HFFc6 (cell line): ENCODE results near the gene AUNIP. TPM values are rescaled to one million over a fixed set of nuclear protein-coding genes. Genes with fewer than 3 reads are reported as not detected.

Source experiments
- DNase-seq: peaks from one replicate; pipeline ENCODE4 v3.0.0-alpha.2; 2018
- H3K27ac Mint-ChIP-seq: 2 replicates; pipeline ENCODE4 v1.8.0; 2020; ENCODE audit warnings: mild to moderate bottlenecking, mixed read lengths
- H3K27me3 Mint-ChIP-seq: 2 replicates; pipeline ENCODE4 v1.8.0; 2021; ENCODE audit warnings: mild to moderate bottlenecking, moderate library complexity, mixed read lengths; ENCODE audit not compliant: insufficient read depth
- H3K36me3 Mint-ChIP-seq: 2 replicates; pipeline ENCODE4 v1.8.0; 2021; ENCODE audit warnings: low read depth, mixed read lengths
- H3K4me1 Mint-ChIP-seq: 2 replicates; pipeline ENCODE4 v1.8.0; 2020; ENCODE audit warnings: low read depth, mixed read lengths
- H3K4me3 Mint-ChIP-seq: 2 replicates; pipeline ENCODE4 v1.8.0; 2020; ENCODE audit warnings: mild to moderate bottlenecking, moderate library complexity, mixed read lengths
- H3K9me3 Mint-ChIP-seq: 2 replicates; pipeline ENCODE4 v1.8.0; 2020; ENCODE audit warnings: mild to moderate bottlenecking, mixed read lengths
- total RNA-seq, 6 experiments: library from RNA; stranded (reverse); fragmentation: NEBNext Ultra II Directional; extraction: Animal tissue kit (Norgen Biotek cat#: 25700); gene quantifications; 2 replicates in 1 of 6; 3 replicates in 5 of 6; pipeline ENCODE4 v1.2.3, GENCODE V29; 2021
- TF ChIP-seq, protein P1 (sequence below): fragments of 200-600 bp; sonication (generic); IDR thresholded peaks from 2 replicates; pipeline ENCODE4 v1.5.0; 2021; ENCODE audit warnings: antibody characterized with exemption, mild to moderate bottlenecking

AUNIP gene
- total RNA-seq, 6 experiments from 2014 or later, result 2.4 to 3.6 (median 3.2) TPM

DNA sequence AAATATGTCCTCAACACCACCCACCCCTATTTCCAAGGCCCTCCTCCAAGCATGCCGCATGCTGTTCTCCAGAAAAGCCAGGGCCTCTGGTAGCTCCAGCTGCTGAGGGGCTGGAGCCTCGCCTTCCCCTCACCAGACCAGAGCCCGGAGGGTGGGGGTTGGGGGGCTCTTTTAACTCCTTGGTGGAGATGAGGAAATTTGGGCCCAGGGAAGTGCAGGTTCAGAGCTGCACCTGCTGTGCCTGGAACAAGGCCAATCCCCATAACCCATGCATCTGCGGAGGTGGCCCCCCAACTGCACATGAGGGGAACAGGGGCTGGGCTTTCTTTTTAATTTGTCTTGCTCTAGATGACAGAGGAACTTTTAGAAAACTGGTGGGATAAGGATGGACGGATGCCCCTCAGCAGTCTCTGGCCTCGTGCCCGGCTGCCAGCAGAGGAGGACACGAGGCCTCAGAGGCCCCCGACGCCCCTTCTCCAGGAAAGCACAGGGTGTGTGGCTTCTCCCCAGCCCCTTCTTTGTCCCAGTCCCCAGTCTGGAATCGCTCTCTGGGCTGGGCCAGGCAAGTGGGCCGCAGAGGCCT, 59.8 kb downstream of the AUNIP start:
- peaks cover 35% of the 10 kb centered on the region for H3K4me1 Mint-ChIP-seq
- peak overlapping the region; percentile 39 for H3K4me3 Mint-ChIP-seq
- TF ChIP-seq, protein P1, sequence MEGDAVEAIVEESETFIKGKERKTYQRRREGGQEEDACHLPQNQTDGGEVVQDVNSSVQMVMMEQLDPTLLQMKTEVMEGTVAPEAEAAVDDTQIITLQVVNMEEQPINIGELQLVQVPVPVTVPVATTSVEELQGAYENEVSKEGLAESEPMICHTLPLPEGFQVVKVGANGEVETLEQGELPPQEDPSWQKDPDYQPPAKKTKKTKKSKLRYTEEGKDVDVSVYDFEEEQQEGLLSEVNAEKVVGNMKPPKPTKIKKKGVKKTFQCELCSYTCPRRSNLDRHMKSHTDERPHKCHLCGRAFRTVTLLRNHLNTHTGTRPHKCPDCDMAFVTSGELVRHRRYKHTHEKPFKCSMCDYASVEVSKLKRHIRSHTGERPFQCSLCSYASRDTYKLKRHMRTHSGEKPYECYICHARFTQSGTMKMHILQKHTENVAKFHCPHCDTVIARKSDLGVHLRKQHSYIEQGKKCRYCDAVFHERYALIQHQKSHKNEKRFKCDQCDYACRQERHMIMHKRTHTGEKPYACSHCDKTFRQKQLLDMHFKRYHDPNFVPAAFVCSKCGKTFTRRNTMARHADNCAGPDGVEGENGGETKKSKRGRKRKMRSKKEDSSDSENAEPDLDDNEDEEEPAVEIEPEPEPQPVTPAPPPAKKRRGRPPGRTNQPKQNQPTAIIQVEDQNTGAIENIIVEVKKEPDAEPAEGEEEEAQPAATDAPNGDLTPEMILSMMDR, result no peak
- H3K27ac Mint-ChIP-seq, result peak overlapping the region; percentile 16; the same call in 1 of the 2 replicates
- H3K9me3 Mint-ChIP-seq, result no peaks in the 10 kb centered on the region
- H3K36me3 Mint-ChIP-seq, result no peaks in the 10 kb centered on the region
- DNase-seq, result no peak
- H3K27me3 Mint-ChIP-seq, result peaks cover 8% of the 10 kb centered on the region

DNA sequence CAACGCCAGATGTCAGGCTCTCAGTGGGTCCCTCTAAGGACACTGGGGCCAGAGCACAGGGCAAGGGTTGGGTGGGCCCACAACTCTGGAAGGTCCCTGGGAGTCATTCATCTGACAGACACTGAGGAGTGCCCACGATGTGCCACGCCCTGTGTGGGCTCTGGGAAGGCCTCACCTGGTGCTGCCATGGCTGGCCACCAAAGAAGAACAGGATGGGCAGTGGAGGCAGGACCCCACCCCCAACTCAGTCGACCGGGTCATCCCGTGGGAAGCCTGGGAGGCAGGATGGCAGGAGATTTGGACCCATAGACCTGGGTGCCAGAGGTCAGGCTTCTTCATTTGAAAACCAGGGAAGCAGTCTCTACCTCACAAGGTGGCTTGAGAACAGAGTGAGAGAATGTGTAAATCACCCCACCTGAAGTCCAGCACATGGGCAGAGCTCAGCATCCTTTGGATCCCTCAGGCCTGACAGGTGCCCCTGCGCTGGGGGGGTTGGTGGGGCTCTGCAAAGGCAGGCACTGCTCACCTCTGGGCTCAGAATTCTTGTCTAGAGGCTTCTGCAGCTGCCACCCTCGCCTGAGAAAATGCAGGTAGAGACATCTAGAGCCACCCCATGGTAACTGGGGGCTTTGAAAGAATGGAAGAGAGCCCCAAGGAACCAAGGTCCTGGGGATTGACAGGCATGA, 60.4 kb downstream of the AUNIP start:
- TF ChIP-seq, protein P1, result no peak
- H3K4me1 Mint-ChIP-seq, result peaks cover 30% of the 10 kb centered on the region

DNA sequence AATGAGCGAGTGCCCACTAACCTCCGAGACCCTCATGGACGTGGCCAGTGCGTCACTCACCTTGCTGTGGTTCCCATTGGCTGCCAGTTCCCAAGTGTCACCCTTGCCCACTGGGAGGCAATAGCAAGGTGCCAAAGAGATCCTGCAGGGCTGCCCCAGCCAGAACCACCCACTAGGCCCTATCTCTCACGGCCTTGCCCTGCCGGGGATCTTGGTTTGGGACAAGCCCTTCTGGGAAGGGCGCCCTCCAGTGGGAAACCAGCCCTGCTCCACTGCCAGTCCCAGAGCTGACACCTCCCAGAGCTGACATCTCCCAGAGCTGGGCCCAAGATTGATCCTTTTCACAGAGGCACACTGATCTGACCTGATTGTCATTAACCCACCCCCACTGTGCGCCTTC, 61.3 kb downstream of the AUNIP start:
- Mint-ChIP-seq H3K36me3 (no peaks in the 10 kb centered on the region), H3K9me3 (no peaks in the 10 kb centered on the region), H3K4me3 (no peak overlapping the region), H3K27me3 (peaks cover 17% of the 10 kb centered on the region), H3K27ac (no peak overlapping the region), H3K4me1 (peaks cover 30% of the 10 kb centered on the region)
- TF ChIP-seq, protein P1, result peak; percentile 77
- DNase-seq, result peak; percentile 27

More for the DNA sequence above, 60.4 kb downstream of the AUNIP start:
- 0 out of 2 replicates have a peak overlapping the region, but pooled peaks have one; percentile 48 for H3K4me3 Mint-ChIP-seq
- H3K9me3 Mint-ChIP-seq, result no peaks in the 10 kb centered on the region
- DNase-seq, result no peak
- H3K27ac Mint-ChIP-seq, result no peak overlapping the region
- no peaks in the 10 kb centered on the region for H3K36me3 Mint-ChIP-seq
- H3K27me3 Mint-ChIP-seq, result peaks cover 11% of the 10 kb centered on the region

DNA sequence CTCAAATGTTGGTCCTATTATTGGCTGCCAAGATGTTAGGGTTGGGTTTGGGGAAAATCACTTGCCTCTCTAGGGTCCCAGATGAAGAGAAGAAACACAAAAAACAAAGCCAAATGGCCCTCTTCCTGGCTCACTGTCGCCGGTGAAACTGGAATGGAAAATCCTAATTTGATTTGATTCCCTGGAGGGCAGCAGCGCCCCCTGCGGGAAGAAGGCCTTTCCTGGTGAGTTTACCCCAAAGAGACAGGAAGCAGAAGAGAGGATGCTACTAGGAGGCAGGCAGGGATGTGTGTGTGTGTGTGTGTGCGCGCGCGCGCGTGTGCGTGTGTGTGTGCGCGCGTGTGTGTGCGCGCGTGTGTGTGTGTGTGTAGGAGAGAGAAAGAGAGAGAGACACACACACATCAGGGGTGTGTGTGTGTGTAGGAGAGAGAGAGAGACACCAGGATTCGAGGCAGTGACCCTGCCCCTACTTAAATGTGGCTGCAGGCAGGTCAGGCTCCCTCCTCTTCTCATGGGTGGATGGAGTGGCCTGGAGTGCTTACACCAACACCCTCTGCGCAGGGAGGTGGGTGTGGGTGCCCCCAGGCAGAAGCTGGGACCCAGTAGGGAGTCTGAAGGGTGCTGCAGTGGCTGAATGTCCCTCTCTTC, 62.3 kb downstream of the AUNIP start:
- Mint-ChIP-seq H3K4me1 (peaks cover 30% of the 10 kb centered on the region), H3K27me3 (peaks cover 22% of the 10 kb centered on the region), H3K4me3 (peak overlapping the region; percentile 11; the same call in 1 of the 2 replicates), H3K27ac (no peak overlapping the region), H3K9me3 (no peaks in the 10 kb centered on the region), H3K36me3 (no peaks in the 10 kb centered on the region)
- TF ChIP-seq, protein P1, result peak; percentile 87
- DNase-seq, result peak; percentile 71

DNA sequence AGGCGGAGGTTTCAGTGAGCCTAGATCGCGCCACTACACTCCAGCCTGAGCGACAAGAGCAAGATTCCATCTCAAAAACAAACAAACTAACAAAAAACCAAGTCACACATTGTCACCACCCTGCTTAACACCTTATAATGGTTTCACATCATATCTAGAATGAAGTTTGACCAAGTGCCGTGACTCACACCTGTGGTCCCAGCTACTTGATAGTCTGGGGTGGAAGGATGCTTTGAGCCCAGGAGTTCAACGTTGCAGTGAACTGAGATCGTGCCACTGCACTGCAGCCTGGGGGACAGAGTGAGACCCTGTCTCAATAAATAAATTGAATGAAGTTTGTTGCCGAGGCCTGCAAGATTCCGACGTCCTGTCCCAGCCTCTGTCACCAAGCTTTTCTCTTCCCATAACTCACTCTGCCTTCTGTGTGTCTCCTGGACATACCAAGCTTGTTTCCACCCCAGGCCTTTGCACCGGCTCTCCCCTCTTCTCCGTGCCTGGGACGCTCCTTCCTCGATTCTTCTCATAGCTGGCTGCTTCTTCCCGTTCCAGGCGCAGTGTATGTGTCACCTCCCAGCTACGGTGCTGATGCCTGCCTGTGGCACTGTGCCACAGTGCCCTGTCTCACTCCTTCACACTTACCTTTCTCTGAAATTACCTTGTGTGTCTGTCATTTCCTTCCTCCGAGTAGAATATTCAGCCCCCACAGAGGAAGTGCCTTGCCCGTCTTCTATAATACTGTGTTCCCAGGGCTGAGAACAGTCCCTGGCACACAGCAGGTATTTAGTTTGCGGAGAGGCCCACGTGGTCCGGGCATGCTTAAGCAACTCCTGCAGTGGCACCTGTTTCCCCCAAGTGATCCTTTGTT, 63.1 kb downstream of the AUNIP start:
- no peaks in the 10 kb centered on the region for H3K36me3 Mint-ChIP-seq
- peaks cover 28% of the 10 kb centered on the region for H3K27me3 Mint-ChIP-seq
- DNase-seq, result no peak
- TF ChIP-seq, protein P1, result no peak
- H3K27ac Mint-ChIP-seq, result no peak overlapping the region
- H3K9me3 Mint-ChIP-seq, result no peaks in the 10 kb centered on the region
- no peak overlapping the region for H3K4me3 Mint-ChIP-seq
- H3K4me1 Mint-ChIP-seq, result peaks cover 29% of the 10 kb centered on the region
